Pancreas (tissue), 10 donors: Measurements from ENCODE around the gene FAM98A. TPM values are rescaled to one million over a fixed set of nuclear protein-coding genes. Genes with fewer than 3 reads are reported as not detected.

Experiments used
- ATAC-seq, 4 donors: fragments of 200-7000 bp; cut with Tn5 transposase; one replicate each; pipeline versions ENCODE4 v1.8.0 to v1.9.1; 2020; ENCODE audit warnings: mild to moderate bottlenecking in 4 of 4, moderate library complexity in 4 of 4
- DNase-seq, 6 donors: peaks; one replicate each; pipeline ENCODE4 v3.0.0-alpha.2; 2020
- FAIRE-seq: peaks from 2 replicates; lab custom pipeline; 2012; peaks lifted over from hg19 to GRCh38; lab: Jason Lieb, UNC
- H3K27ac ChIP-seq, 4 donors: fragments of 200-600 bp; sonication (generic); 1 replicate in 3 of 4; 2 replicates in 1 of 4; pipeline versions ENCODE4 v1.5.0 to v1.8.0; 2020
- H3K27me3 ChIP-seq, 4 donors: fragments of 200-600 bp; one replicate each; pipeline ENCODE4 v1.8.0; 2021
- H3K36me3 ChIP-seq, 3 donors: fragments of 200-600 bp; sonication (generic) in 1 of 3; one replicate each; pipeline versions ENCODE4 v1.5.0 to v1.8.0; 2020 to 2021
- H3K4me1 ChIP-seq, 3 donors: fragments of 200-600 bp; one replicate each; pipeline ENCODE4 v1.8.0; 2021
- H3K4me3 ChIP-seq, 4 donors: fragments of 200-600 bp; sonication (generic) in 2 of 4; one replicate each; pipeline versions ENCODE4 v1.5.0 to v1.8.0; 2020 to 2021
- H3K9me3 ChIP-seq, 4 donors: fragments of 200-600 bp; one replicate each; pipeline ENCODE4 v1.8.0; 2021
- CTCF ChIP-seq, 4 donors: fragments of 200-600 bp; sonication (generic) in 3 of 4; IDR thresholded peaks; one replicate each; pipeline versions ENCODE4 v1.5.0 to v1.8.0; 2021; ENCODE audit warnings: antibody characterized with exemption in 4 of 4
- WGBS, 2 donors: extraction: QIAGEN DNeasy Blood & Tissue Kit; methylation state at CpG; one replicate each; pipeline ENCODE4 v1.1.7; 2013; 5-methylcytosine and 5-hydroxymethylcytosine counted together
- intact Hi-C, 3 donors: fragments of 100-400 bp; cut with DNase I; formaldehyde crosslinking; loops; one replicate each; pipeline versions ENCODE4 v1.11.1 to v1.14.2; 2022
- polyA plus RNA-seq, 2 donors: library from polyadenylated mRNA; stranded (reverse); fragments of 200-250 nt; gene quantifications; one replicate each; pipeline ENCODE4 v1.2.3, GENCODE V29; 2013
- total RNA-seq, 6 donors: library from RNA; stranded (reverse); fragmentation: NEBNext Ultra II Directional in 4 of 6; extraction: Animal tissue kit (Norgen Biotek cat#: 25700) in 4 of 6; gene quantifications; one replicate each; pipeline versions ENCODE4 v1.2.1 to v1.2.4, GENCODE V29; 2021 to 2023
- donor health status: healthy with polysubstance abuse.
- donor health status: DM: no; HTN: no; CAD: no; lungs with moderate emphysema.
- donor health status: DM: no; HTN: no; CAD: no.
- donor health status: control.
- donor health status: control.
- donor health status: Bipolar disorder and iron deficiency.
- donor health status: DM: yes; HTN: yes; CAD: no.
- donor health status: DM: no; HTN: no; CAD: no.
- donor health status: DM: no; HTN: no; CAD: no.
- donor health status: DM: yes; HTN: yes; CAD: no.

Gene FAM98A
- total and polyA plus RNA-seq, 8 donors = 8.9 to 25.3 (median 14.6) TPM

- Histone ChIP-seq H3K4me1 (no peaks in the 10 kb centered on the region), H3K4me3 (no peak overlapping the region), H3K27ac (no peak overlapping the region), H3K9me3 (no peaks in the 10 kb centered on the region), H3K27me3 (no peaks in the 10 kb centered on the region), H3K36me3 (no peaks in the 10 kb centered on the region)
- ATAC-seq (no peak), FAIRE-seq (no peak), DNase-seq (no peak)
- 81 to 86% methylated on average over 4 of the region's 4 CpGs for WGBS, 2 donors
- no peak for TF ChIP-seq CTCF (IDR thresholded peaks at IDR 0.05)
- intact Hi-C loops = no loop called here
Measured at GRCh38 chr2:33634261-33634910, 35.3 kb upstream of the FAM98A start.

GRCh38 chr2:33633315-33633714, 34.2 kb upstream of the FAM98A start:
- no peak for TF ChIP-seq CTCF (IDR thresholded peaks at IDR 0.05)
- Histone ChIP-seq H3K27ac (no peak overlapping the region), H3K9me3 (no peaks in the 10 kb centered on the region), H3K4me3 (no peak overlapping the region), H3K36me3 (no peaks in the 10 kb centered on the region), H3K4me1 (no peaks in the 10 kb centered on the region), H3K27me3 (no peaks in the 10 kb centered on the region)
- 84 to 87% methylated on average over 2 of the region's 2 CpGs for WGBS, 2 donors
- DNase-seq (no peak), ATAC-seq (no peak), FAIRE-seq (no peak)
- intact Hi-C loops = no loop called here

GRCh38 chr2:33632831-33633230, 33.7 kb upstream of the FAM98A start:
- Histone ChIP-seq H3K36me3 (no peaks in the 10 kb centered on the region), H3K9me3 (no peaks in the 10 kb centered on the region), H3K27ac (no peak overlapping the region), H3K4me3 (no peak overlapping the region), H3K27me3 (no peaks in the 10 kb centered on the region), H3K4me1 (no peaks in the 10 kb centered on the region)
- intact Hi-C loops = no loop called here
- no peak for DNase-seq
- TF ChIP-seq CTCF (IDR thresholded peaks at IDR 0.05) = no peak
- FAIRE-seq = no peak
- 91% methylated on average over 2 of the region's 2 CpGs for WGBS, 2 donors
- ATAC-seq = no peak

GRCh38 chr2:33628031-33628827, 29.1 kb upstream of the FAM98A start:
- intact Hi-C loops = no loop called here
- Histone ChIP-seq H3K4me1 (no peaks in the 10 kb centered on the region), H3K27me3 (no peaks in the 10 kb centered on the region), H3K4me3 (no peak overlapping the region), H3K27ac (no peak overlapping the region), H3K9me3 (no peaks in the 10 kb centered on the region), H3K36me3 (no peaks in the 10 kb centered on the region)
- FAIRE-seq (no peak), ATAC-seq (no peak), DNase-seq (no peak)
- WGBS, 2 donors = 77 to 78% methylated on average over 6 of the region's 6 CpGs
- no peak for TF ChIP-seq CTCF (IDR thresholded peaks at IDR 0.05)

- H3K27ac ChIP-seq = no peak overlapping the region
- FAIRE-seq = no peak
- H3K4me1 ChIP-seq = no peaks in the 10 kb centered on the region
- H3K36me3 ChIP-seq = no peaks in the 10 kb centered on the region
- intact Hi-C loops = no loop called here
- ATAC-seq = no peak
- TF ChIP-seq CTCF (IDR thresholded peaks at IDR 0.05) = no peak
- H3K9me3 ChIP-seq = no peaks in the 10 kb centered on the region
- DNase-seq = no peak
- 94 to 100% methylated on average over 1 of the region's 1 CpG for WGBS, 2 donors
- H3K27me3 ChIP-seq = no peaks in the 10 kb centered on the region
- no peak overlapping the region for H3K4me3 ChIP-seq
Measured at GRCh38 chr2:33619028-33619427, 19.9 kb upstream of the FAM98A start.
